K562 (cell line): Measurements from ENCODE around the gene LINGO4. TPM values are rescaled to one million over a fixed set of nuclear protein-coding genes. Genes with fewer than 3 reads are reported as not detected.

Source experiments
- ATAC-seq: fragments of 200-7000 bp; cut with Tn5 transposase; 3 replicates; pipeline ENCODE4 v1.9.1; 2020; ENCODE audit warnings: moderate library complexity
- BruUV-seq: library from RNA; stranded (reverse); fragments of 400-500 nt; replicated peaks from 2 replicates; lab custom pipeline; 2021; lab: Mats Ljungman, UMichigan
- CTCF ChIA-PET: fragments of 300-600 bp; formaldehyde crosslinking; extraction: SDS; loops from one replicate; lab custom pipeline; 2021; ENCODE audit warnings: low intra/inter-chr PET ratio; lab: Yijun Ruan, JAX
- POLR2A ChIA-PET: fragments of 300-600, 350-650 bp; sonication (Branson Sonifier 250); formaldehyde crosslinking; extraction: SDS; loops from one replicate; lab custom pipeline; 2021; ENCODE audit warnings: antibody characterized with exemption, inconsistent platforms; lab: Yijun Ruan, JAX
- DNase-seq, 4 experiments: peaks; one replicate each; pipeline versions ENCODE4 v3.0.0 to v3.0.0-alpha.2; 2011 to 2018; ENCODE audit warnings: low spot score in 3 of 4, mixed read lengths in 3 of 4; ENCODE audit errors: extremely low read depth in 1 of 4
- FAIRE-seq: peaks from 2 replicates; lab custom pipeline; 2011; peaks lifted over from hg19 to GRCh38; lab: Jason Lieb, UNC
- H2AFZ ChIP-seq: 2 replicates; pipeline ENCODE4 v1.6.0; 2011; ENCODE audit warnings: low read depth, low read length, control low read depth, inconsistent platforms
- H3K27ac ChIP-seq: fragments of 200-600 bp; 3 replicates; pipeline ENCODE4 v1.8.0; 2011; ENCODE audit warnings: low read depth, mild to moderate bottlenecking, control low read depth, inconsistent platforms, low read length, moderate library complexity, mixed read lengths; ENCODE audit errors: extremely low read depth
- H3K27me3 ChIP-seq, 2 experiments: fragments of 300-600 bp in 1 of 2; 2 replicates in 1 of 2; 3 replicates in 1 of 2; pipeline versions ENCODE4 v1.6.0 to v1.8.0; 2011; ENCODE audit warnings: inconsistent platforms in 2 of 2, low read length in 2 of 2, mild to moderate bottlenecking in 1 of 2, mixed read lengths in 1 of 2, moderate library complexity in 1 of 2; ENCODE audit not compliant: control insufficient read depth in 2 of 2, insufficient read depth in 2 of 2
- H3K36me3 ChIP-seq: fragments of 300-600 bp; 3 replicates; pipeline ENCODE4 v1.8.0; 2011; ENCODE audit warnings: mild to moderate bottlenecking, low read length, inconsistent platforms; ENCODE audit not compliant: control insufficient read depth, insufficient read depth
- H3K4me1 ChIP-seq, 2 experiments: fragments of 200-600 bp in 1 of 2; replicated peaks in 1 of 2; 2 replicates in 1 of 2; 3 replicates in 1 of 2; pipeline versions ENCODE4 v1.5.1 to v1.8.0; 2011; ENCODE audit warnings: inconsistent platforms in 2 of 2, low read length in 2 of 2, mild to moderate bottlenecking in 1 of 2, mixed read lengths in 1 of 2, moderate library complexity in 1 of 2; ENCODE audit not compliant: control insufficient read depth in 2 of 2, insufficient read depth in 2 of 2
- H3K4me2 ChIP-seq: 2 replicates; pipeline ENCODE4 v1.6.1; 2011; ENCODE audit warnings: low read length, control low read depth, inconsistent platforms, mixed read lengths; ENCODE audit not compliant: insufficient read depth
- H3K4me3 ChIP-seq: fragments of 200-600 bp; sonication (generic), shearing (Covaris generic); 2 replicates; pipeline ENCODE4 v1.5.1; 2016; ENCODE audit warnings: control low read depth, inconsistent platforms
- H3K79me2 ChIP-seq: fragments of 200-600 bp; 3 replicates; pipeline ENCODE4 v1.8.0; 2011; ENCODE audit warnings: low read length, inconsistent platforms; ENCODE audit not compliant: control insufficient read depth, insufficient read depth
- H3K9ac ChIP-seq, 2 experiments: 2 replicates each; pipeline versions ENCODE4 v1.6.0 to v1.6.1; 2011; ENCODE audit warnings: low read depth in 2 of 2, low read length in 2 of 2, control low read depth in 1 of 2, inconsistent platforms in 1 of 2, mild to moderate bottlenecking in 1 of 2, mixed read lengths in 1 of 2; ENCODE audit not compliant: insufficient read depth in 1 of 2
- H3K9me1 ChIP-seq: one replicate; pipeline ENCODE4 v1.6.0; 2011; ENCODE audit warnings: inconsistent platforms, mild to moderate bottlenecking, low read length, moderate library complexity; ENCODE audit not compliant: control insufficient read depth, insufficient read depth
- H3K9me3 ChIP-seq: replicated peaks from 2 replicates; pipeline ENCODE4 v1.5.1; 2011; ENCODE audit warnings: low read depth, low read length, inconsistent platforms; ENCODE audit not compliant: control insufficient read depth, insufficient read depth
- H4K20me1 ChIP-seq: replicated peaks from 2 replicates; pipeline ENCODE4 v1.6.1; 2011; ENCODE audit warnings: low read length, inconsistent platforms, mixed read lengths; ENCODE audit not compliant: control insufficient read depth, insufficient read depth
- FOXJ2 ChIP-seq: fragments of 200-800 bp; sonication (Bioruptor generic); IDR thresholded peaks from 2 replicates; pipeline ENCODE4 v1.6.1; 2016; ENCODE audit warnings: missing genetic modification characterization, missing compliant biosample characterization
- JUND ChIP-seq, 2 experiments: IDR thresholded peaks; 2 replicates in 1 of 2; 3 replicates in 1 of 2; pipeline ENCODE4 v1.6.1; 2011; ENCODE audit warnings: borderline replicate concordance in 2 of 2, low read depth in 2 of 2, low read length in 2 of 2, improper control_type of control experiment in 1 of 2, missing biosample characterization in 1 of 2, missing genetic modification characterization in 1 of 2, missing genetic modification reagents in 1 of 2
- PRPF4 ChIP-seq: fragments of 200-400 bp; formaldehyde crosslinking; IDR thresholded peaks from one replicate; pipeline ENCODE4 v1.6.1; 2017; ENCODE audit warnings: low read length, low read depth, mild to moderate bottlenecking; ENCODE audit not compliant: insufficient read depth, poor library complexity, severe bottlenecking
- RAD21 ChIP-seq, 2 experiments: fragments of 250-450 bp in 1 of 2; fragments of 450-650 bp in 1 of 2; sonication (Bioruptor Pico) in 1 of 2; formaldehyde crosslinking in 1 of 2; IDR thresholded peaks in 1 of 2; conservative IDR thresholded peaks in 1 of 2; 2 replicates each; pipeline versions ENCODE4 v1.4.0 to v1.8.0; 2020 to 2022; ENCODE audit warnings: mild to moderate bottlenecking in 2 of 2, moderate library complexity in 1 of 2
- TEAD2 ChIP-seq: fragments of 450-650 bp; IDR thresholded peaks from 2 replicates; pipeline ENCODE4 v1.6.1; 2016; ENCODE audit warnings: missing genetic modification characterization, control low read depth, missing compliant biosample characterization
- ZBTB26 ChIP-seq: fragments of 450-650 bp; formaldehyde crosslinking; IDR thresholded peaks from 2 replicates; pipeline ENCODE4 v1.4.0; 2022; ENCODE audit warnings: missing genetic modification characterization
- ZFX ChIP-seq: sonication (generic); formaldehyde crosslinking; IDR thresholded peaks from 2 replicates; pipeline ENCODE4 v1.8.0; 2022; ENCODE audit warnings: mild to moderate bottlenecking, missing genetic modification reagents, moderate library complexity
- ZNF75A ChIP-seq: fragments of 450-650 bp; formaldehyde crosslinking; IDR thresholded peaks from 2 replicates; pipeline ENCODE4 v1.4.0; 2020; ENCODE audit warnings: mild to moderate bottlenecking
- ZNF79 ChIP-seq: fragments of 250-450 bp; sonication (Bioruptor Pico); IDR thresholded peaks from 2 replicates; pipeline ENCODE4 v1.4.0; 2020; ENCODE audit warnings: low read depth, mild to moderate bottlenecking, moderate library complexity
- WGBS: fragments of 100-300 bp; shearing (Covaris generic); methylation state at CpG from one replicate; pipeline ENCODE4 v1.1.6; 2016; ENCODE audit warnings: low coverage, mixed read lengths; ENCODE audit not compliant: insufficient coverage; ENCODE audit errors: missing lambda C conversion rate; 5-methylcytosine and 5-hydroxymethylcytosine counted together
- in situ Hi-C: fragments of 300-500 bp; cut with MboI; formaldehyde crosslinking; loops from 4 replicates; pipeline ENCODE4 v1.15.0; 2018; ENCODE audit warnings: inconsistent platforms, mixed read lengths
- intact Hi-C: fragments of 100-400 bp; cut with micrococcal nuclease; formaldehyde crosslinking; loops from 2 replicates; pipeline ENCODE4 v1.14.2; 2022
- polyA plus RNA-seq, 8 experiments: library from polyadenylated mRNA; depleted of rRNA in 4 of 8; stranded (reverse) in 5 of 8; unstranded in 3 of 8; fragments of >200 nt; fragmentation: Nextera tagmentation in 2 of 8; fragmentation: Illumina TruSeq in 1 of 8; extraction: Ambion mirVana in 2 of 8; extraction: Trizol in 1 of 8; gene quantifications; 2 replicates each; pipeline versions ENCODE4 v1.2.1 to v1.2.3, GENCODE V29; 2011 to 2014; ENCODE audit warnings: inconsistent platforms in 1 of 8, missing spikeins in 1 of 8
- total RNA-seq, 7 experiments: library from RNA; depleted of rRNA in 6 of 7; stranded (reverse); fragments of >200 nt in 6 of 7; fragmentation: Illumina TruSeq in 2 of 7; extraction: Trizol in 2 of 7; gene quantifications; 2 replicates each; pipeline versions ENCODE4 v1.2.1 to v1.2.3, GENCODE V29; 2011 to 2021; ENCODE audit warnings: low replicate concordance in 1 of 7
- TF ChIP-seq, protein P1 (sequence below), 3 experiments: IDR thresholded peaks in 2 of 3; conservative IDR thresholded peaks in 1 of 3; 2 replicates each; pipeline ENCODE4 v1.5.1; 2011 to 2012; ENCODE audit warnings: low read length in 3 of 3, mild to moderate bottlenecking in 3 of 3, control low read depth in 2 of 3, improper control_type of control experiment in 1 of 3, inconsistent platforms in 1 of 3, low read depth in 1 of 3, mixed read lengths in 1 of 3, moderate library complexity in 1 of 3; ENCODE audit not compliant: insufficient read depth in 2 of 3
- TF ChIP-seq, protein P2 (sequence below), 2 experiments: fragments of 450-650 bp in 1 of 2; sonication (generic) in 1 of 2; formaldehyde crosslinking in 1 of 2; IDR thresholded peaks in 1 of 2; conservative IDR thresholded peaks in 1 of 2; 2 replicates each; pipeline versions ENCODE4 v1.6.1 to v1.8.1; 2016 to 2023; ENCODE audit warnings: mild to moderate bottlenecking in 2 of 2, moderate library complexity in 2 of 2, inconsistent platforms in 1 of 2, missing genetic modification reagents in 1 of 2
- TF ChIP-seq, protein P3 (sequence below): fragments of 450-650 bp; IDR thresholded peaks from 2 replicates; pipeline ENCODE4 v1.6.1; 2016; ENCODE audit warnings: antibody characterized with exemption

LINGO4 gene
- total and polyA plus RNA-seq, 9 of the 15 experiments (the other 6 are each of a cell fraction or from before 2014, with no cell fraction given): not detected

- Histone ChIP-seq H4K20me1 (0 out of 2 replicates have a peak, but pooled peaks cover 3% of the 10 kb centered on the region), H3K4me3 (no peak within 1 kb of the TSS), H3K27me3 (peaks cover 31 to 51% of the 10 kb centered on the region in 2 experiments), H3K4me1 (peaks cover 5 to 7% of the 10 kb centered on the region in 2 experiments; a peak in 2 of 5 replicates), H3K27ac (no peak within 1 kb of the TSS), H3K79me2 (no peaks in the 10 kb centered on the region), H3K4me2 (no peak within 1 kb of the TSS), H2AFZ (no peak within 1 kb of the TSS), H3K9ac (no peak within 1 kb of the TSS; a peak in 1 of 4 replicates), H3K36me3 (no peaks in the 10 kb centered on the region), H3K9me1 (no peaks in the 10 kb centered on the region), H3K9me3 (no peaks in the 10 kb centered on the region)
- CTCF ChIA-PET: no interaction called here
- no peak for FAIRE-seq
- in situ Hi-C loops (no loop called here), intact Hi-C loops (no loop called here)
- DNase-seq: peak in 1 of 4 experiments; percentile 22
- WGBS: 4% methylated on average over 5 of the region's 5 CpGs
- TF ChIP-seq PRPF4 (no peak), JUND (IDR thresholded peaks at IDR 0.05; ENCODE audit: borderline replicate concordance, low read depth, low read length) (no peak), JUND (tag; IDR thresholded peaks at IDR 0.05; ENCODE audit: borderline replicate concordance, low read depth, low read length) (no peak), ZFX (CRISPR knock-in tag) (no peak), TEAD2 (no peak), RAD21 (CRISPR knock-in tag; conservative IDR thresholded peaks at IDR 0.05 in 1 of 2, IDR thresholded peaks at IDR 0.05 in 1 of 2) (peak in 1 of 2 experiments; percentile 44; a peak in 2 of 4 replicates), ZNF79 (no peak), ZNF75A (CRISPR knock-in tag) (no peak), ZBTB26 (no peak), FOXJ2 (no peak)
- TF ChIP-seq, protein P1, sequence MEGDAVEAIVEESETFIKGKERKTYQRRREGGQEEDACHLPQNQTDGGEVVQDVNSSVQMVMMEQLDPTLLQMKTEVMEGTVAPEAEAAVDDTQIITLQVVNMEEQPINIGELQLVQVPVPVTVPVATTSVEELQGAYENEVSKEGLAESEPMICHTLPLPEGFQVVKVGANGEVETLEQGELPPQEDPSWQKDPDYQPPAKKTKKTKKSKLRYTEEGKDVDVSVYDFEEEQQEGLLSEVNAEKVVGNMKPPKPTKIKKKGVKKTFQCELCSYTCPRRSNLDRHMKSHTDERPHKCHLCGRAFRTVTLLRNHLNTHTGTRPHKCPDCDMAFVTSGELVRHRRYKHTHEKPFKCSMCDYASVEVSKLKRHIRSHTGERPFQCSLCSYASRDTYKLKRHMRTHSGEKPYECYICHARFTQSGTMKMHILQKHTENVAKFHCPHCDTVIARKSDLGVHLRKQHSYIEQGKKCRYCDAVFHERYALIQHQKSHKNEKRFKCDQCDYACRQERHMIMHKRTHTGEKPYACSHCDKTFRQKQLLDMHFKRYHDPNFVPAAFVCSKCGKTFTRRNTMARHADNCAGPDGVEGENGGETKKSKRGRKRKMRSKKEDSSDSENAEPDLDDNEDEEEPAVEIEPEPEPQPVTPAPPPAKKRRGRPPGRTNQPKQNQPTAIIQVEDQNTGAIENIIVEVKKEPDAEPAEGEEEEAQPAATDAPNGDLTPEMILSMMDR (IDR thresholded peaks at IDR 0.05 in 2 of 3, conservative IDR thresholded peaks at IDR 0.05 in 1 of 3; ENCODE audit: insufficient read depth in 2 of 3, low read depth in 1 of 3, low read length in 3 of 3): peak in 2 of 3 experiments; percentile 35 to 38; a peak in 3 of 6 replicates
- TF ChIP-seq, protein P2, sequence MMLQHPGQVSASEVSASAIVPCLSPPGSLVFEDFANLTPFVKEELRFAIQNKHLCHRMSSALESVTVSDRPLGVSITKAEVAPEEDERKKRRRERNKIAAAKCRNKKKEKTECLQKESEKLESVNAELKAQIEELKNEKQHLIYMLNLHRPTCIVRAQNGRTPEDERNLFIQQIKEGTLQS (IDR thresholded peaks at IDR 0.05): no peak
- TF ChIP-seq, protein P2 (CRISPR knock-in tag; conservative IDR thresholded peaks at IDR 0.05): no peak
- TF ChIP-seq, protein P3, sequence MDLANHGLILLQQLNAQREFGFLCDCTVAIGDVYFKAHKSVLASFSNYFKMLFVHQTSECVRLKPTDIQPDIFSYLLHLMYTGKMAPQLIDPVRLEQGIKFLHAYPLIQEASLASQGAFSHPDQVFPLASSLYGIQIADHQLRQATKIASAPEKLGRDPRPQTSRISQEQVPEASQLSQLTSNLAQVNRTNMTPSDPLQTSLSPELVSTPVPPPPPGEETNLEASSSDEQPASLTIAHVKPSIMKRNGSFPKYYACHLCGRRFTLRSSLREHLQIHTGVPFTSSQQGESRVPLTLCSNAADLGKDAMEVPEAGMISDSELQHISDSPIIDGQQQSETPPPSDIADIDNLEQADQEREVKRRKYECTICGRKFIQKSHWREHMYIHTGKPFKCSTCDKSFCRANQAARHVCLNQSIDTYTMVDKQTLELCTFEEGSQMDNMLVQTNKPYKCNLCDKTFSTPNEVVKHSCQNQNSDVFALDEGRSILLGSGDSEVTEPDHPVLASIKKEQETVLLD: no peak
- BruUV-seq: no TSS peak
- POLR2A ChIA-PET: interaction anchor here (0.6 to 0.9 kb wide), 2 partner anchors 27 to 192 kb away, joined by 3 read pairs; no protein-coding TSS in a partner anchor
- ATAC-seq: peak; percentile 68
Observed at GRCh38 chr1:151853411-151853943, 48.3 kb upstream of the LINGO4 start, which contains the start of gene THEM5. Gene THEM5, minus strand, starts transcription at chr1:151853712. Its CDS starts 147 bp downstream, at chr1:151853565.
